Mucosa of rectum (tissue), 2 donors: Measurements from ENCODE around the gene BIN1.

Source experiments
- H3K27ac ChIP-seq, 2 donors: one replicate each; pipeline ENCODE4 v1.7.0; 2013; ENCODE audit warnings: inconsistent platforms in 2 of 2, low read depth in 2 of 2, low read length in 2 of 2
- H3K27me3 ChIP-seq, 2 donors: one replicate each; pipeline ENCODE4 v1.7.0; 2013; ENCODE audit warnings: low read length in 2 of 2; ENCODE audit not compliant: control insufficient read depth in 2 of 2, insufficient read depth in 2 of 2
- H3K36me3 ChIP-seq, 2 donors: one replicate each; pipeline ENCODE4 v1.7.0; 2013; ENCODE audit warnings: low read length in 2 of 2; ENCODE audit not compliant: control insufficient read depth in 2 of 2, insufficient read depth in 2 of 2
- H3K4me1 ChIP-seq, 2 donors: one replicate each; pipeline ENCODE4 v1.7.0; 2013; ENCODE audit warnings: low read length in 2 of 2, mild to moderate bottlenecking in 1 of 2; ENCODE audit not compliant: control insufficient read depth in 2 of 2, insufficient read depth in 2 of 2
- H3K4me3 ChIP-seq, 2 donors: one replicate each; pipeline ENCODE4 v1.7.0; 2013; ENCODE audit warnings: low read length in 2 of 2
- H3K9ac ChIP-seq, 2 donors: one replicate each; pipeline ENCODE4 v1.7.0; 2013; ENCODE audit warnings: low read length in 2 of 2, low read depth in 1 of 2, mild to moderate bottlenecking in 1 of 2
- H3K9me3 ChIP-seq, 2 donors: one replicate each; pipeline ENCODE4 v1.7.0; 2013; ENCODE audit warnings: low read length in 2 of 2; ENCODE audit not compliant: control insufficient read depth in 2 of 2
- donor health status: healthy.
- donor health status: Normal muscosa, but diverticular disease.

The BIN1 gene

DNA sequence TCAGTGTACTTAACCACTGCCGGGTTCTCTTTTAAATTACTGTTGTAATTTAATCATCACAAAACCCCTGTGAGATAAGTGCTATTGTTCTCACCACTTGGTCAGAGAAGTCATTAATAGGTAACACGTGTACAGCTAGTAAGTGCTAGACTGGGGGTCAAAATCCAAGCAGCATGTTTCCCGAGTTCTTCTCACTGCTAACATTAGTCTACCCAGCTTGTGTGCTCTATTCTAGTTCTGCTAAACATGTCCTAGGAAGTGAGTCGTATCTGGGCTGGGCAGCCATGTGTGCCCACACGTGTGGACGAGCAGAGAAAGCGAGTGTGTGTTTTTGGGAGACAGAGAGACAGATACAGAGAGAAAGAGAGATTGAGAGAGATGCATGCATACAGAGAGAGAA, 94.1 kb downstream of the BIN1 start:
- Histone ChIP-seq H3K4me3 (no peak overlapping the region), H3K27me3 (no peaks in the 10 kb centered on the region), H3K9me3 (no peaks in the 10 kb centered on the region), H3K4me1 (no peaks in the 10 kb centered on the region), H3K36me3 (no peaks in the 10 kb centered on the region), H3K27ac (no peak overlapping the region), H3K9ac (no peak overlapping the region)

DNA sequence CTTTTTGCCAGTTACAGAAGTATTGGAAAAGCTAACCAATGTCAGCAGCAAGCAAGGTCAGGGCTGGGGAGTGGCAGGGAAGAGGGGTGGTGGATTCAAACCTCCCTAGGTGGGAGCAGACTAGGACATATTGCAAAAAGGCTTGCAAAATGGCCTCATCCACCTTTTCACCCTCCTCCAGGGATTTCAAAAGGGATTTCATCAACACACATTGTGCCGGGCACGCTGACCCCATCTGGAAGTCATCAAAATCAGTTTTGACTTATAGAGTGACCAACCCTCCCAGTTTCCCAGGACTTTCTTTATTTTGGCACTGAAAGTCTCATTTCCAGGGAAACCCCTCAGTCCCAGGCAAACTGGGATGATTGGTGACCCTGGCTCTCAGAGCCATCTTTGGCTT, 94.7 kb downstream of the BIN1 start:
- H3K27ac ChIP-seq, result no peak overlapping the region
- no peaks in the 10 kb centered on the region for H3K36me3 ChIP-seq
- H3K27me3 ChIP-seq, result no peaks in the 10 kb centered on the region
- no peak overlapping the region for H3K9ac ChIP-seq
- no peaks in the 10 kb centered on the region for H3K9me3 ChIP-seq
- no peak overlapping the region for H3K4me3 ChIP-seq
- no peaks in the 10 kb centered on the region for H3K4me1 ChIP-seq

DNA sequence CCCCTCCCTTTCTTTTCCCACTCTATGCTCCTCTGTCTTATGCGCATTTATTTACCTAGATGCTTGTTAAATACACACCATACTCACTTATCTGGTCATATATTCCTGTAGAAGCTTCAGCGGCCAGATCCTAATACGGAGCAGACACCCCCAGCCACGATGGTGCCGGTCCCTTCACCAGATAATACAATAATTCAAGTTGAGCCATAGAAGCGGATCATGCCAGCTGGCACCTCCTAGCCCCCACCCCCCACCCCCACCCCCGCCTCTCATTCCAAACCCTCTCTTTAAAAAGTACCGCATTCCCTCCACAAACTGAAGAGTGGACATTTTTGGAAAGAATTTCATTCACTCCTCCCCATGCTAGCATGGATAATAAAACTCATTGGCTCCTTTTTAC, 95.2 kb downstream of the BIN1 start:
- Histone ChIP-seq H3K27me3 (no peaks in the 10 kb centered on the region), H3K27ac (no peak overlapping the region), H3K4me3 (no peak overlapping the region), H3K9me3 (no peaks in the 10 kb centered on the region), H3K36me3 (no peaks in the 10 kb centered on the region), H3K9ac (no peak overlapping the region), H3K4me1 (no peaks in the 10 kb centered on the region)

DNA sequence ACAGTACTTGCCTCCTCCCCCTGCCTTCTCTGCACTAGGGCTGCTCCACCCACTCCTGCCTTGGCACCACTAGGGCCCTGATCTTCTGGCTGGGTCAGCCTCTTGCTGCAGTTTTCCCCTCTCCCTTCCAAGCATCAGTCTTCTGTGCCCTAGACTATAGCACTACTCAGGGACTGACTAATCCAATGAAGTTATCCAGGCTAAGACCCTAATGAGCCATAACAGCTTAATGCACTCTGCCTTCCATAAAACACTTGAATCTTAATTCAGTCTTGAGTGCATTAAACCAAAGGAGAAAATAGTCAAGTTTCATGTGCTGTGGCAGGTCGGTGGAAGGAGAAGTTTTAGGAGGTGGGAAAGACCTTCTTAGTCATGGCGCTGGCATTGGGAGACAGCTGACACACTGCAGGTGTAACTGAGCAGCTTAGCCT, 95.7 kb downstream of the BIN1 start:
- Histone ChIP-seq H3K27ac (no peak overlapping the region), H3K9me3 (no peaks in the 10 kb centered on the region)

DNA sequence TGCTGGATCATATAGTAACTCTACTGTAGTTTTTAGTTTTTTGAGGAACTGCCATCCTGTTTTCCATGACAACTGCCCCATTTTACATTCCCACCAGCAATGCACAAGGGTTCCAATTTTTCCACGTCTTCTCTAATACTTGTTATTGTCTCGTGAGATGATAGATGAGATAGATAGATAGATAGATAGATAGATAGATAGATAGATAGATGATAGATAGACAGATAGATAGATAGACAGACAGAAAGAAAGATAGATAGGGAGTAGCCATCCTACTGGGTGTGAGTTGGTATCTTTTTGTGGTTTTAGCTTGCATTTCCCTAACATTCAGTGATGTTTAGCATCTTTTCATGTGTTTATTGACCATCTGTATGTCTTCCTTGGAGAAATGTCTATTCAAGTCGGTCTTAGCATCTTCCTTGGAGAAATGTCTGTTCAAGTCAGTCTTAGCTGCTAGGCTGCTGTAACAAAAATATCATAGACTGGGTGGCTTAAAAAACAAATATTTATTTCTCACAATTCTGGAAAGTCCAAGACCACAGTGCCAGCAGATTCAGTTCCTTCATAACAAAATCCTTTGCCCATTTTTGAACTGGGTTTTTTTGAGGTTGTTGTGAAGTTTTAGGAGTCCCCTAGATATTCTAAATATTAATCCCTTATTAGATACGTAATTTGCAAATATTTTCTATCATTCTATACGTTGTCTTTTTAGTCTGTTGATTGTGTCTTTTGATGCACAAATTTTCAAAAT, 98.5 kb downstream of the BIN1 start:
- no peaks in the 10 kb centered on the region for H3K9me3 ChIP-seq
- no peaks in the 10 kb centered on the region for H3K36me3 ChIP-seq
- H3K9ac ChIP-seq, result no peak overlapping the region
- H3K4me1 ChIP-seq, result no peaks in the 10 kb centered on the region
- H3K4me3 ChIP-seq, result no peak overlapping the region
- H3K27me3 ChIP-seq, result no peaks in the 10 kb centered on the region
- H3K27ac ChIP-seq, result no peak overlapping the region

More for the DNA sequence above, 95.7 kb downstream of the BIN1 start:
- H3K4me3 ChIP-seq, result no peak overlapping the region
- H3K9ac ChIP-seq, result no peak overlapping the region
- H3K27me3 ChIP-seq, result no peaks in the 10 kb centered on the region
- no peaks in the 10 kb centered on the region for H3K4me1 ChIP-seq
- no peaks in the 10 kb centered on the region for H3K36me3 ChIP-seq

DNA sequence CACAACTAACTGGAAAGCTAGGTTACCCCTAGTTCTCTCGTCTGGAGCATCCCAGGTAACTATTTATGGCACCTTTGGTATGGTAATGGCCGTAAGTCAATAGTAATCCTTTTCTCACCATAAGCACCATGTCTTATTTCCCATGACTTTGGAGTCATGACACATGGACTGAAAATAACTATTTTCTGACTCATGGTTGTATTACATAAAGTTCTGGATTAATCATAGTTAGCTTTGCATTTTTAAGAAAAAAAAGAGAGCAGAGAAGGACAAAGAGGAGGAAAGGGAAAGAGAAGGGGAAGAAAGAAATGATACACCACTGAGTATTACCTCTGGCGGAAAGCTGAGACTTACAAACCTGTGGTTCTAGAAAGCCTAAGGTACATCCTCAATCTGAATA, 99.3 kb downstream of the BIN1 start:
- peaks cover 0 to 3% of the 10 kb centered on the region in 2 donors for H3K4me1 ChIP-seq
- no peaks in the 10 kb centered on the region for H3K27me3 ChIP-seq
- H3K27ac ChIP-seq, result no peak overlapping the region
- no peak overlapping the region for H3K4me3 ChIP-seq
- no peaks in the 10 kb centered on the region for H3K36me3 ChIP-seq
- H3K9ac ChIP-seq, result no peak overlapping the region
- H3K9me3 ChIP-seq, result no peaks in the 10 kb centered on the region

DNA sequence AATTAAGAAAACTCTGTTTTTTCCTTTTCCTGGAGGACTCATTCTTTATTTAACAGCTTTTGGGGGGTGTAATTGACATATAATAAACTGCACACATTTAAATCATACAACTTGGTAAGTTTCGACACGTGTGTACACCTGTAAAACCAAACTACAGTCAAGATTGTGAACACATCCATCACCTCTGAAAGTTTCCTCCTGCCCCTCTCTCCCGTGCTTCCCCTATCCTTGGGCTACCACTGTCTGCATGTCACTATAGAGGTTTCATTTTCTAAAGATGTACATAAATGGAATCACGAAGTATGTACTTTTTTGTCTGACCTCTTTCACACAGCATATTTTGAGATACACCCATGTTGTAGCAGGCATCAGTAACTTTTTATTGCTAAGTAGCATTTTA, 100.0 kb downstream of the BIN1 start:
- H3K4me1 ChIP-seq, result peaks cover 0 to 3% of the 10 kb centered on the region in 2 donors
- H3K4me3 ChIP-seq, result no peak overlapping the region
- H3K27ac ChIP-seq, result no peak overlapping the region

DNA sequence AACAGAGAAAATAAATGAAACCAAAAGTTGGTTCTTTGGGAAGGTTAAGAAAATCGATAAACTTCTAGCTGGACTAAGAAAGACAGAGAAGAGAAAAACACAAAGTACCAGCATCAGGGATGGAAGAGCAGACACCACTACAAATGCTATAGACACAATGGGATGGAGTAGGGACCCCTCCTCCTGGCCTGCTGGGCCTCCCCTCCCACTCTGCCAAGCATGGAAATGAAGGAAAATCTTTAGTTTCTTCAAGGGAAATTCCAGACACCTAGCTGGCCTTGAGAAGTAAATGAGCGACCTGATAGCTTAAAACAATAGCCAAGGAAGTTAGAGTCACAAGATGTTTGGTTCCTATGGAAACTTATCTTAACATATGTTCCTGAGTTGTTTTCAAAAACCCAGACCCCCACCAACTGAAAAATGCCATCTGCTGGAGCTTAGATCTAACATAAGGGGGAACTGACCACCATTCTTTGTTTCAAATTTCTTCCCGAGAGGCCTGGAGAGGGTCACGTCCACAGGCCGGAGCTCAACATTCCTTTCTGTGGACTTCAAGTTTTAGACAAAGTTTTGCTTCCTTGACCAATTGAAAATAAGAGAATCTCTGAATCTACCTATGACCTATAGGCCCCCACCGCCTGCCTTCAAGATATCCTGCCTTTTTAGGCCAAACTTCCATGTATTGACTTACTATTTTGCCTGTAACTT, 101.9 kb downstream of the BIN1 start:
- no peak overlapping the region for H3K27ac ChIP-seq
- no peaks in the 10 kb centered on the region for H3K9me3 ChIP-seq
- no peak overlapping the region for H3K4me3 ChIP-seq
- no peaks in the 10 kb centered on the region for H3K27me3 ChIP-seq
- H3K4me1 ChIP-seq, result peaks cover 0 to 3% of the 10 kb centered on the region in 2 donors
- H3K9ac ChIP-seq, result no peak overlapping the region
- H3K36me3 ChIP-seq, result no peaks in the 10 kb centered on the region

More for the DNA sequence above, 100.0 kb downstream of the BIN1 start:
- no peak overlapping the region for H3K9ac ChIP-seq
- no peaks in the 10 kb centered on the region for H3K36me3 ChIP-seq
- no peaks in the 10 kb centered on the region for H3K27me3 ChIP-seq
- no peaks in the 10 kb centered on the region for H3K9me3 ChIP-seq

DNA sequence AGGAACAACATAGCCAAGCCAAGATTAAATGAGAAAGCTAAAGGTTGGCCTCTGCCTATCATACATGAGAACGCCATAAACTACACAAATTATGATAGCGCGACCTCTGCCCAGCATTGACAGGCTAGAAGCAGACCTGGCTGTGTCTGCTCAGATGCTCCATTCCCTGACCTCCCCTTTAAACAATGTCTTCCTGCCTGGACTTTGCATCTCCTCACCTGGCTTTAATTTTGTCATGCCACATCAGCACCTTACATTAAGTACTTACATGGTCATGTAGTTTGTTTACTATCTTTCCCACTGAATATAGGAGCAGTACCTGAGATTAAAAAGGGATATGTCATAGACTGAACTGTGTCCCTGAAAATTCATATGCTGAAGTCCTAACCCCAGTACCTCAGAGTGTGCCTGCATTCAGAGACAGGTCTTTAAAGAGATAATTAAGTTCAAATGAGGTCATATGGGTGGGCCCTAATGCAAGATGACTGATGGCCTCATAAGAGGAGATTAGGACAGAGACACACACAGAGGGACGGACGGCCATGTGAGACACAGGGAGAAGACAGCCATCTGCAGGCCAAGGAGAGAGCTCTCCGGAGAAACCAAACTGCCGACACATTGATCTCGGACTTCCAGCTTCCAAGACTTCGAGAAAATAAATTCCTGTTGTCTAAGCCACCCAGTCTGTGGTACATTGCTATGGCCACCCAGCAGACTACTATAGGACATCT, 103.7 kb downstream of the BIN1 start:
- no peak overlapping the region for H3K9ac ChIP-seq
- H3K4me3 ChIP-seq, result no peak overlapping the region
- H3K36me3 ChIP-seq, result no peaks in the 10 kb centered on the region
- H3K9me3 ChIP-seq, result no peaks in the 10 kb centered on the region
- no peaks in the 10 kb centered on the region for H3K27me3 ChIP-seq
- H3K4me1 ChIP-seq, result peaks cover 0 to 3% of the 10 kb centered on the region in 2 donors
- H3K27ac ChIP-seq, result no peak overlapping the region

DNA sequence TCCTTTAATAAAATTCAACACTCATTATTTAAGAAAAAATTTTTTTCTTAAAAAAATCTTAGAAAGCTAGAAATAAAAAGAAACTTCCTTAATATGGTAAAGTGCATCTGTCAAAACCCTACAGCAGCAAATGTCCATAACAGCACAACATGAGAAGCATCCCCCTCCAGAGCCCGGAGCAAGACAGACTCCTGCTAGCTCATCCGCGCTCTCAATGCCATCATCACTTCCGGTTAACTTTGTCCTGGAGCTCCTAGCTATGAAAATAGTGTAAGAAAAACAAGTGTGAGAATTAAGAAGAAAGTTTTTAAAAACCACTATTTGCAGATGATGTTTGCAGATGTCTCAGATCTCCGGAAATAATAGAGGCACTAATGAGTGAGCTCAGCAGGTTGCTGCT, 105.2 kb downstream of the BIN1 start:
- no peaks in the 10 kb centered on the region for H3K27me3 ChIP-seq
- no peaks in the 10 kb centered on the region for H3K36me3 ChIP-seq
- no peak overlapping the region for H3K27ac ChIP-seq
- no peak overlapping the region for H3K4me3 ChIP-seq
- no peaks in the 10 kb centered on the region for H3K9me3 ChIP-seq
- no peak overlapping the region for H3K9ac ChIP-seq
- peaks cover under 1 to 7% of the 10 kb centered on the region in 2 donors for H3K4me1 ChIP-seq
